Measurements from ENCODE around the gene CEP19.

DNA sequence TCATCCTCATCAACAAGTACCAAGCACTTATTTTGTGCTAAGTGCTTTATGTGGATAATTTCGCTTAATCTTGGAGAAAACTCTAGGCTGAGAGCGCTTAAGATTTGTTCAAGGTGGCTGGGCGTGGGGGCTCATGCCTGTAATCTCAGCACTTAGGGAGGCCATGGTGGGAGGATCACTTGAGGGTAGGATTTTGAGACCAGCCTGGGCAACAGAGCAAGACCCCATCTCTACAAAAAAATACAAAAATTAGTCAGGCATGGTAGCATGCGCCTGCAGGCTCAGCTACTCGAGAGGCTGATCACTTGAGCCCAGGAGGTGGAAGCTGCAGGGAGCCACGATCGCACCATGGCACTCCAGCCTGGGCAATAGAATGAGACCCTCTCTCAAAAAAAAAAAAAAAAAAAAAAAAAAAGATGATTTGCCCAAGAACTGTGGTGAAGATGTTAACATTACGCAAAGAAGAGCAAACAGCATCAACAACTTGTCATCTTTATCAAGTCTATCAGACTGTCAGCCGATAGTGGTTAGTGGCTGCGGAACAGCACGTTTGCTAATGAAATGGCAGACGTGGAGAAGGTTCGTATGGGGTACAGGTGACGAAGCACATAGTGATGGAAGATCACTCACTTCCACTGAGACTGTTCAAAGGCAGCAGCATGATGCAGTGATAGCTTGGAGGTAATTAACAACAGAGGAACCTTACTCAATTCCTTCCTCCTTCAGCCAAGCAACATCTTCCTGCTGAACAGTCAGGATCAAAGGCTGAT, 44.8 kb downstream of the CEP19 start:
- TF ChIP-seq, protein P1, sequence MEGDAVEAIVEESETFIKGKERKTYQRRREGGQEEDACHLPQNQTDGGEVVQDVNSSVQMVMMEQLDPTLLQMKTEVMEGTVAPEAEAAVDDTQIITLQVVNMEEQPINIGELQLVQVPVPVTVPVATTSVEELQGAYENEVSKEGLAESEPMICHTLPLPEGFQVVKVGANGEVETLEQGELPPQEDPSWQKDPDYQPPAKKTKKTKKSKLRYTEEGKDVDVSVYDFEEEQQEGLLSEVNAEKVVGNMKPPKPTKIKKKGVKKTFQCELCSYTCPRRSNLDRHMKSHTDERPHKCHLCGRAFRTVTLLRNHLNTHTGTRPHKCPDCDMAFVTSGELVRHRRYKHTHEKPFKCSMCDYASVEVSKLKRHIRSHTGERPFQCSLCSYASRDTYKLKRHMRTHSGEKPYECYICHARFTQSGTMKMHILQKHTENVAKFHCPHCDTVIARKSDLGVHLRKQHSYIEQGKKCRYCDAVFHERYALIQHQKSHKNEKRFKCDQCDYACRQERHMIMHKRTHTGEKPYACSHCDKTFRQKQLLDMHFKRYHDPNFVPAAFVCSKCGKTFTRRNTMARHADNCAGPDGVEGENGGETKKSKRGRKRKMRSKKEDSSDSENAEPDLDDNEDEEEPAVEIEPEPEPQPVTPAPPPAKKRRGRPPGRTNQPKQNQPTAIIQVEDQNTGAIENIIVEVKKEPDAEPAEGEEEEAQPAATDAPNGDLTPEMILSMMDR (IDR thresholded peaks at IDR 0.05), result no peak
- TF ChIP-seq EP300 (IDR thresholded peaks at IDR 0.05), result no peak
- no peak for TF ChIP-seq POLR2AphosphoS5 (IDR thresholded peaks at IDR 0.05)
- TF ChIP-seq POLR2A (IDR thresholded peaks at IDR 0.05), result no peak
